ENCODE results near the gene SYNPO2.

Gene SYNPO2

GRCh38 chr4:118898684-118899138, 10.1 kb downstream of the SYNPO2 start:
- Histone ChIP-seq H3K36me3 (replicated peaks) (no peaks in the 10 kb centered on the region), H3K9me3 (no peaks in the 10 kb centered on the region), H3K27me3 (ENCODE audit: low read depth) (no peaks in the 10 kb centered on the region; the same call in 1 of the 2 replicates), H3K4me1 (no peaks in the 10 kb centered on the region), H3K4me3 (no peak overlapping the region)
- no peak for DNase-seq (ENCODE audit: low spot score in 2 of 2)
- in situ Hi-C loops (cut with MboI; ENCODE audit: low sequenced_read_pairs) = loop anchor here (25.0 kb wide), 1 partner anchor 136 kb away; no protein-coding TSS in a partner anchor

GRCh38 chr4:118904418-118904817, 15.8 kb downstream of the SYNPO2 start:
- H3K4me1 ChIP-seq = no peaks in the 10 kb centered on the region
- in situ Hi-C loops (cut with MboI; ENCODE audit: low sequenced_read_pairs) = no loop called here

GRCh38 chr4:118904935-118905334, 16.3 kb downstream of the SYNPO2 start:
- H3K27me3 ChIP-seq (ENCODE audit: low read depth) = no peaks in the 10 kb centered on the region; the same call in 1 of the 2 replicates
- in situ Hi-C loops (cut with MboI; ENCODE audit: low sequenced_read_pairs) = no loop called here
- no peaks in the 10 kb centered on the region for H3K9me3 ChIP-seq
- H3K4me3 ChIP-seq = no peak overlapping the region
- H3K4me1 ChIP-seq = no peaks in the 10 kb centered on the region
- H3K36me3 ChIP-seq (replicated peaks) = no peaks in the 10 kb centered on the region
- DNase-seq (ENCODE audit: low spot score in 2 of 2) = no peak

More at GRCh38 chr4:118904418-118904817, 15.8 kb downstream of the SYNPO2 start:
- DNase-seq (ENCODE audit: low spot score in 2 of 2) = no peak
- Histone ChIP-seq H3K36me3 (replicated peaks) (no peaks in the 10 kb centered on the region), H3K27me3 (ENCODE audit: low read depth) (no peaks in the 10 kb centered on the region; the same call in 1 of the 2 replicates), H3K4me3 (no peak overlapping the region), H3K9me3 (no peaks in the 10 kb centered on the region)

GRCh38 chr4:118905566-118905965, 16.9 kb downstream of the SYNPO2 start:
- Histone ChIP-seq H3K36me3 (replicated peaks) (no peaks in the 10 kb centered on the region), H3K9me3 (no peaks in the 10 kb centered on the region), H3K4me1 (no peaks in the 10 kb centered on the region), H3K4me3 (no peak overlapping the region), H3K27me3 (ENCODE audit: low read depth) (no peaks in the 10 kb centered on the region; the same call in 1 of the 2 replicates)
- no peak for DNase-seq (ENCODE audit: low spot score in 2 of 2)
- in situ Hi-C loops (cut with MboI; ENCODE audit: low sequenced_read_pairs) = no loop called here

- DNase-seq (ENCODE audit: low spot score in 2 of 2) = no peak
- peaks cover 11% of the 10 kb centered on the region for H3K4me1 ChIP-seq
- H3K27me3 ChIP-seq (ENCODE audit: low read depth) = no peaks in the 10 kb centered on the region; the same call in 1 of the 2 replicates
- H3K9me3 ChIP-seq = no peaks in the 10 kb centered on the region
- in situ Hi-C loops (cut with MboI; ENCODE audit: low sequenced_read_pairs) = no loop called here
- no peak overlapping the region for H3K4me3 ChIP-seq
- H3K36me3 ChIP-seq (replicated peaks) = no peaks in the 10 kb centered on the region
Measured at GRCh38 chr4:118909173-118909956, 20.7 kb downstream of the SYNPO2 start.

- H3K9me3 ChIP-seq = no peaks in the 10 kb centered on the region
- H3K27me3 ChIP-seq (ENCODE audit: low read depth) = no peaks in the 10 kb centered on the region; the same call in 1 of the 2 replicates
- H3K36me3 ChIP-seq (replicated peaks) = no peaks in the 10 kb centered on the region
- DNase-seq (ENCODE audit: low spot score in 2 of 2) = no peak
- H3K4me3 ChIP-seq = no peak overlapping the region
- in situ Hi-C loops (cut with MboI; ENCODE audit: low sequenced_read_pairs) = no loop called here
- H3K4me1 ChIP-seq = peaks cover 11% of the 10 kb centered on the region
Measured at GRCh38 chr4:118910221-118910620, 21.6 kb downstream of the SYNPO2 start.

DNA sequence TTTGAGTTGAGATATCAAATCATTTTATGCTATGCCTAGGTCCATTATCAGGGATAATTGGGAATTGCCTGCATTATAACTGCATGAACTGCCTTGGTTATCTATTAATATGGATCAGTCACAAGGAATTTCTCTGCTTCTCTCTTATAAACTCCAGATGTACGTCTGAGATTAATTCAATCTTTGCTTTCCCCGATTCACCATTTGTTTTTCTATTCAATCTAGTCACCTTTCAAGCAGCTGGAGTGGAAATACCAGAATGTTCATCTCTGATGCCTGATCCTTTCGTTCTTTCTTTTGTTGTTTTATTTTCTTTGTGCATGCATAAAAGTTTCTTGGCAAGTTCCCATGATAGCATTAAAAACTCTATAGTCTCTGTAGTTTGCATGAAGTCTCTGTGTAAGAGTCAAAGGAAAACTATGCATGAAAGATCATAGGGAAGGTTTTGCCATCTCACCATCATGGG, 22.6 kb downstream of the SYNPO2 start:
- Histone ChIP-seq H3K36me3 (replicated peaks) (no peaks in the 10 kb centered on the region), H3K4me3 (no peak overlapping the region), H3K27me3 (ENCODE audit: low read depth) (no peaks in the 10 kb centered on the region), H3K9me3 (no peaks in the 10 kb centered on the region), H3K4me1 (peaks cover 11% of the 10 kb centered on the region)
- in situ Hi-C loops (cut with MboI; ENCODE audit: low sequenced_read_pairs) = no loop called here
- peak in 1 of 2 experiments; percentile 64 for DNase-seq (ENCODE audit: low spot score in 2 of 2)

DNA sequence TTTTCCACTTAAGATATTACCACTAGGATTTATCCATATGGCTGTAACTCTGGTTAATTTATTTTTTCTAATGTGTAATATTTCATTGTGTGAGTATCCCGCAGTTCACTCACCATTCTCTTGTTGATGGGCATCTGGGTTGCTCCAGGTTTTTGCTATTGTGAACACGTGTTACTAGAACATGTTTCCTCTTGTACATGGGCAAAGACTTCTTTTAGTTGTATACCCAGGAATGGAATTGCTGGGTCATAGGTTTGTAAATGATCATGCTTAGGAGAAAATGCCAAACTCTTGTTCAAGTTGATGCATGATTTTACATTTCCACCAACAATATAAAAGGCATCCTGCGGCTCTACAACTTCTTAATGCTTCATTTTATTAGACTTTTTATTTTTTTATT, 26.8 kb downstream of the SYNPO2 start:
- no peaks in the 10 kb centered on the region for H3K9me3 ChIP-seq
- peaks cover 11% of the 10 kb centered on the region for H3K4me1 ChIP-seq
- H3K4me3 ChIP-seq = no peak overlapping the region
- H3K36me3 ChIP-seq (replicated peaks) = no peaks in the 10 kb centered on the region
- in situ Hi-C loops (cut with MboI; ENCODE audit: low sequenced_read_pairs) = no loop called here
- DNase-seq (ENCODE audit: low spot score in 2 of 2) = no peak
- no peaks in the 10 kb centered on the region for H3K27me3 ChIP-seq (ENCODE audit: low read depth)

GRCh38 chr4:118916691-118917289, 28.1 kb downstream of the SYNPO2 start:
- Histone ChIP-seq H3K27me3 (ENCODE audit: low read depth) (no peaks in the 10 kb centered on the region), H3K36me3 (replicated peaks) (no peaks in the 10 kb centered on the region), H3K4me3 (no peak overlapping the region), H3K9me3 (no peaks in the 10 kb centered on the region), H3K4me1 (peaks cover under 1% of the 10 kb centered on the region)
- no peak for DNase-seq (ENCODE audit: low spot score in 2 of 2)
- in situ Hi-C loops (cut with MboI; ENCODE audit: low sequenced_read_pairs) = no loop called here

- H3K36me3 ChIP-seq (replicated peaks) = no peaks in the 10 kb centered on the region
- H3K4me1 ChIP-seq = no peaks in the 10 kb centered on the region
- no peaks in the 10 kb centered on the region for H3K27me3 ChIP-seq (ENCODE audit: low read depth)
- no peaks in the 10 kb centered on the region for H3K9me3 ChIP-seq
- no peak for DNase-seq (ENCODE audit: low spot score in 2 of 2)
- in situ Hi-C loops (cut with MboI; ENCODE audit: low sequenced_read_pairs) = no loop called here
- H3K4me3 ChIP-seq = no peak overlapping the region
Measured at GRCh38 chr4:118917582-118917981, 28.9 kb downstream of the SYNPO2 start.

GRCh38 chr4:118918388-118918787, 29.7 kb downstream of the SYNPO2 start:
- no peak for DNase-seq (ENCODE audit: low spot score in 2 of 2)
- Histone ChIP-seq H3K4me3 (no peak overlapping the region), H3K27me3 (ENCODE audit: low read depth) (no peaks in the 10 kb centered on the region), H3K36me3 (replicated peaks) (no peaks in the 10 kb centered on the region), H3K4me1 (peaks cover 4% of the 10 kb centered on the region; the same call in 1 of the 2 replicates), H3K9me3 (no peaks in the 10 kb centered on the region)
- in situ Hi-C loops (cut with MboI; ENCODE audit: low sequenced_read_pairs) = no loop called here

DNA sequence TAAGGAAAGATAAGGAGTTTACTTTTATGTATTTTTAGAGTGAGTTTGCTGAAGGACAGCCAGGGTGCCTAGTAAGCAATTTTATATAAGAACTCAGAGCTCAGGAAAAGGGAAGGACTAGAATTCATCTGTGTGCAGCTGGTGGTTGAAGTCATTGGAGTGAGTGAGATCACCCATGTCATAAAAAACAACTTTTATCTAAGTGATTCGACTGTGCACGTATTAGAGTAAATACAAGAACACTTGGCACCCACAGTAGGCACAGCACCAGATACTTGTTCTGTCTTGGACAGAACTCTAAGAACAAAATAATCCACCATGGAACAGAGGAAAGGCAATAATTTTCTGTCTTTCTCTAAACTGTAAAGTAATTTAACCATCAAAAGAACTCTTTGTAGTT, 31.6 kb downstream of the SYNPO2 start:
- Histone ChIP-seq H3K4me1 (peaks cover 11% of the 10 kb centered on the region), H3K9me3 (no peaks in the 10 kb centered on the region), H3K27me3 (ENCODE audit: low read depth) (no peaks in the 10 kb centered on the region), H3K36me3 (replicated peaks) (no peaks in the 10 kb centered on the region), H3K4me3 (no peak overlapping the region)
- DNase-seq (ENCODE audit: low spot score in 2 of 2) = no peak
- in situ Hi-C loops (cut with MboI; ENCODE audit: low sequenced_read_pairs) = no loop called here

- H3K4me3 ChIP-seq = no peak overlapping the region
- H3K36me3 ChIP-seq (replicated peaks) = no peaks in the 10 kb centered on the region
- H3K27me3 ChIP-seq (ENCODE audit: low read depth) = no peaks in the 10 kb centered on the region
- H3K4me1 ChIP-seq = peaks cover 11% of the 10 kb centered on the region
- no peaks in the 10 kb centered on the region for H3K9me3 ChIP-seq
- in situ Hi-C loops (cut with MboI; ENCODE audit: low sequenced_read_pairs) = no loop called here
- no peak for DNase-seq (ENCODE audit: low spot score in 2 of 2)
Measured at GRCh38 chr4:118921786-118922185, 33.1 kb downstream of the SYNPO2 start.

DNA sequence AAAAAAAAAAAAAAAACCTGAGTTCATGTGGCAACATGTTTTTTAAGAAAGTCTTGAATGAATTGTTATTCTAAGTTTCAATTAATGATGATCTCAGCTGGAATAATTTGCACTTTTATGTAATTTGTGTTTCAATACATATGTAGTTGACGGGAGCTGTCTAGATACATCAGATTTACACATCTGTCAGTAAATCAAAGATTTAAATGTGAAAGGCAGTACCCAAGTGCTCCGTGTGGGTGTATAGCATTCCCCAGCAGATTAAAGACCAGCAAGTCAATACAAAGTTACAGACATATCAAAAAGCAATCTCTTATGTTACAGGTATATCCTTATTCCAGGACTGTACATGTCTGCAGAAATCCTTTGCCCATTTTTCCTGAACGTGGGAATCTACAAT, 35.2 kb downstream of the SYNPO2 start:
- no peaks in the 10 kb centered on the region for H3K9me3 ChIP-seq
- peak; percentile 52 to 89 for DNase-seq (ENCODE audit: low spot score in 2 of 2)
- H3K36me3 ChIP-seq (replicated peaks) = no peaks in the 10 kb centered on the region
- no peak overlapping the region for H3K4me3 ChIP-seq
- H3K4me1 ChIP-seq = peaks cover 11% of the 10 kb centered on the region
- in situ Hi-C loops (cut with MboI; ENCODE audit: low sequenced_read_pairs) = no loop called here
- H3K27me3 ChIP-seq (ENCODE audit: low read depth) = no peaks in the 10 kb centered on the region
